Dendritic cell treated with granulocyte-macrophage colony-stimulating factor and Interleukin-4, amounts not matched to agents 40 ng/mL and 50 ng/mL, for 4 days (primary cell): Measurements from ENCODE around the gene HIBCH.
"Not testable (repeated sequence)": the region's sequence is repeated elsewhere in the genome, so short reads cannot be mapped to it uniquely, and the experiment has no call there.

Source experiments
- H3K27ac Mint-ChIP-seq: one replicate; pipeline ENCODE4 v1.8.0; 2022; ENCODE audit warnings: mild to moderate bottlenecking, mixed read lengths
- H3K27me3 Mint-ChIP-seq: one replicate; pipeline ENCODE4 v1.8.0; 2022; ENCODE audit warnings: mild to moderate bottlenecking, mixed read lengths
- H3K36me3 Mint-ChIP-seq: one replicate; pipeline ENCODE4 v1.8.0; 2022; ENCODE audit warnings: low read depth, mixed read lengths
- H3K4me1 Mint-ChIP-seq: one replicate; pipeline ENCODE4 v1.8.0; 2022; ENCODE audit warnings: low read depth, mixed read lengths
- H3K4me3 Mint-ChIP-seq: one replicate; pipeline ENCODE4 v1.8.0; 2022; ENCODE audit warnings: mild to moderate bottlenecking, moderate library complexity, mixed read lengths
- H3K9me3 Mint-ChIP-seq: one replicate; pipeline ENCODE4 v1.8.0; 2022; ENCODE audit warnings: mixed read lengths
- intact Hi-C: fragments of 100-400 bp; cut with micrococcal nuclease; formaldehyde crosslinking; loops from one replicate; pipeline ENCODE4 v1.15.0; 2022

Gene HIBCH

DNA sequence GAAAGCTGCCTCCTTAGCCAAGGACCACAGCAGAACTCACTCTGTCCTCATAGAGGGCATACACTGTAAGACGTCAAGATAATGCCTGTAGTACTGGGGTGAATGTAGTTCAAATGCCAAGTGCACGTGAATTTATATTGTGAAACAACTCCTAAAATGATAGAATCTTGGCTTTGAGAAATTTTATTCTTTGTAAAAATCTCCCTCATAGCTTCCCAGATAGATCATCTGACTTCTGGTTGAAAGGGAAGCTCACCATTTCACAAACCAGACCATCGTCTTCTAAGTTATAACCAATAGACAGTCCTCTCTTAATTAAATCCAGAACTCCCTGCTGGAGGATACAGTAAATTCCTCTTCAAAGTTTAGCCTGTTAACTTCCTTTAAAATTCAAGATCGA lies 146.2 kb downstream of the HIBCH start:
- Mint-ChIP-seq H3K9me3 (peaks cover 14% of the 10 kb centered on the region), H3K27me3 (no peaks in the 10 kb centered on the region), H3K4me1 (no peaks in the 10 kb centered on the region), H3K36me3 (no peaks in the 10 kb centered on the region), H3K4me3 (no peak overlapping the region), H3K27ac (no peak overlapping the region)
- intact Hi-C loops, result no loop called here

GRCh38 chr2:190170673-190171072 lies 149.0 kb downstream of the HIBCH start:
- intact Hi-C loops, result no loop called here
- Mint-ChIP-seq H3K36me3 (no peaks in the 10 kb centered on the region), H3K27me3 (no peaks in the 10 kb centered on the region), H3K4me1 (no peaks in the 10 kb centered on the region), H3K4me3 (no peak overlapping the region), H3K9me3 (peaks cover 29% of the 10 kb centered on the region), H3K27ac (no peak overlapping the region)

DNA sequence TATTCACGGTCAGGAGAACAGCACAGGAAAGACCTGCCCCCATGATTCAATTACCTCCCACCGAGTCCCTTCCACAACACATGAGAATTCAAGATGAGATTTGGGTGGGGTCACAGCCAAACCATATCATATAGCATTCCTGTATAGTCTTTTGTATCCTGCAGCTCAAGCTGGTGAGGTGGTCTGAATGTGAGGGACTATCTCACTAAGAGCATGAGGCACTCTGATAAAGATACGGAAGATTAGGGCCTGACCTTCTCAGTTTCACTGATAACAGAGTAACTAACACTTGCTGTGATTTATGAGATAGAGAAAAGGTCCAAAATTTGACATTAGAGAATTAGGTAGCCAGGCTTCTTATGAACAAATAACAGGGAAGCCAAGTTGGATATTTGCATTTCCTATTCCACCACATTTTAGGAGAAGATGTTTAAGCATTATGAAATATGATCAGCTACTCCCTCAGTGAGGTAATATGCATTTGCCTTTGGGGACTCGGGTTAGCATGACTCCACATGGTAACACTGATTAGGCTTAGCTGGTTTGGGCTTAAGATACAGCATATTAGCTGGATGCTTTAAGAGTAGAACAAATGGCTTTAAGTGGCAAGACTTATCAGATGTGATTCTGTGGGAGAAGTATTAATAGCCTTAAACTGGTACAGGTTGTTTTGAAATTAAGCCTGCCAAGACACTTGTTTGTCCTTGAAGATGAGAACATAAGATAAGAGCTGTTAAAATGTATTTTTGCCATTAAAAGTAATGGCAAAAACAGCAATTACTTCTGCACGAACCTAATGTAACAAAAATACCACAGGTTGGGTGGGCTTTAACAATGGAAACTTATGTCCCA lies 150.2 kb downstream of the HIBCH start:
- Mint-ChIP-seq H3K27me3 (no peaks in the 10 kb centered on the region), H3K27ac (no peak overlapping the region), H3K9me3 (peaks cover 31% of the 10 kb centered on the region), H3K4me1 (no peaks in the 10 kb centered on the region), H3K36me3 (no peaks in the 10 kb centered on the region), H3K4me3 (no peak overlapping the region)
- intact Hi-C loops, result no loop called here

GRCh38 chr2:190167702-190168101 lies 151.9 kb downstream of the HIBCH start:
- H3K9me3 Mint-ChIP-seq, result peaks cover 20% of the 10 kb centered on the region
- no peak overlapping the region for H3K4me3 Mint-ChIP-seq
- intact Hi-C loops, result no loop called here
- no peaks in the 10 kb centered on the region for H3K4me1 Mint-ChIP-seq
- no peaks in the 10 kb centered on the region for H3K36me3 Mint-ChIP-seq
- H3K27ac Mint-ChIP-seq, result no peak overlapping the region
- H3K27me3 Mint-ChIP-seq, result no peaks in the 10 kb centered on the region

- Mint-ChIP-seq H3K4me1 (no peaks in the 10 kb centered on the region), H3K4me3 (no peak overlapping the region), H3K9me3 (peaks cover 20% of the 10 kb centered on the region), H3K36me3 (no peaks in the 10 kb centered on the region), H3K27ac (no peak overlapping the region), H3K27me3 (no peaks in the 10 kb centered on the region)
- intact Hi-C loops, result no loop called here
Measured at GRCh38 chr2:190165491-190165890, 154.1 kb downstream of the HIBCH start.

DNA sequence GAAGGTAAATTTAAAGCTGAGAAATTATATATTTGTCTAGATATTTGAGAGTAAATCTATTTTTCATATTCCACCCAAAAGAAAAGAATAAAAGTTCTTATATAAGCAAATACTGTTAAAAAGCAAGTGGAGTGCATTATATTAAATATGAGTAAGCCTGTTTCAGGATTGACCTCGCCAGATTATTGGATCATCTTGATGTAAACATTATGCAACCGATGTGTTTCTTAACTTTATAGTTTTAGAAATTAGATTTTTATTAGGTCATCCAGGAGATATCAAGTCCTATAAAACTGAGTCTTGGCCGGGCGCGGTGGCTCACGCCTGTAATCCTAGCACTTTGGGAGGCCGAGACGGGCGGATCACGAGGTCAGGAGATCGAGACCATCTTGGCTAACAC lies 156.8 kb downstream of the HIBCH start:
- H3K27me3 Mint-ChIP-seq, result no peaks in the 10 kb centered on the region
- peaks cover 12% of the 10 kb centered on the region for H3K9me3 Mint-ChIP-seq
- H3K4me1 Mint-ChIP-seq, result no peaks in the 10 kb centered on the region
- H3K36me3 Mint-ChIP-seq, result no peaks in the 10 kb centered on the region
- no peak overlapping the region for H3K27ac Mint-ChIP-seq
- no peak overlapping the region for H3K4me3 Mint-ChIP-seq
- intact Hi-C loops, result no loop called here

GRCh38 chr2:190159453-190159852 lies 160.2 kb downstream of the HIBCH start:
- Mint-ChIP-seq H3K4me1 (no peaks in the 10 kb centered on the region), H3K27ac (no peak overlapping the region), H3K9me3 (no peaks in the 10 kb centered on the region), H3K27me3 (no peaks in the 10 kb centered on the region), H3K4me3 (no peak overlapping the region), H3K36me3 (no peaks in the 10 kb centered on the region)
- intact Hi-C loops, result no loop called here

- Mint-ChIP-seq H3K4me1 (no peaks in the 10 kb centered on the region), H3K27ac (no peak overlapping the region), H3K4me3 (no peak overlapping the region), H3K36me3 (no peaks in the 10 kb centered on the region), H3K9me3 (no peaks in the 10 kb centered on the region), H3K27me3 (no peaks in the 10 kb centered on the region)
- intact Hi-C loops, result no loop called here
Measured at GRCh38 chr2:190158798-190159434, 160.7 kb downstream of the HIBCH start.

DNA sequence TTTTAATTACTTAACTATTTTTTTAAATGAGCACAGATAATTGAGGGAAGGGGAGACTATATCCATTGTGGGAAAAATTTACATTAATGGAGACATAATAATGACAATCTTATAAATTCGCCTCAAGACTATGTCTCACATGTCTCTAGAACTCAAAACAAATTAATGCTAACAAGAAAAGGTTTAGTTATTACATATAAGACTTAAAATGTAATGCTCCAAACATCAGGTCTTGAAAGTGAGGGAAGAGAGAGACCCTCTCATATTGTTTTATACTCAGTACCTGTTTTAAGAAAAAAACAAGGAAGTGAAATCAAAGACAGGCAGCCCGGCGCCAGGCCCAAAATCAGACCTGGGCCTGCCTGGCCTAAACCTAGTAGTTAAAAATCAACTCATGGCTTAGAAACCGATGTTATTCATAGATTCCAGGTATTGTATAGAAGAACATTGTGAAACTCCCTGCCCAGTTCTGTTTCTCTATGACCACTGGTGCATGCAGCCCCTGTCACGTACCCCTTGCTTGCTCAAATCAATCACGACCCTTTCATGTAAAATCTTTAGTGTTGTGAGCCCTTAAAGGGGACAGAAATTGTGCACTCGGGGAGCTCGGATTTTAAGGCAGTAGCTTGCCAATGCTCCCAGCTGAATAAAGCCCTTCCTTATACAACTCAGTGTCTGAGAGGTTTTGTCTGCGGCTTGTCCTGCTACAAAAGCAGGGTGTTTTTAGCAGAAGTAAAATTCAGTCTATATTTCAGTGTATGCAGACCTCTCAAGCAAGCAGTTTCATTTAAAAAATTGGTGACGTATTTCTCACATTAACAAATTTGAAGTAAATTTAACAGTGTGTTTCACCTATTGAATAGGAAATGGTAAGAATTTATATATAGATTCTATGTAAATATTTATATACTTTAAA lies 161.8 kb downstream of the HIBCH start:
- intact Hi-C loops, H3K4me3 Mint-ChIP-seq: not testable (repeated sequence)

DNA sequence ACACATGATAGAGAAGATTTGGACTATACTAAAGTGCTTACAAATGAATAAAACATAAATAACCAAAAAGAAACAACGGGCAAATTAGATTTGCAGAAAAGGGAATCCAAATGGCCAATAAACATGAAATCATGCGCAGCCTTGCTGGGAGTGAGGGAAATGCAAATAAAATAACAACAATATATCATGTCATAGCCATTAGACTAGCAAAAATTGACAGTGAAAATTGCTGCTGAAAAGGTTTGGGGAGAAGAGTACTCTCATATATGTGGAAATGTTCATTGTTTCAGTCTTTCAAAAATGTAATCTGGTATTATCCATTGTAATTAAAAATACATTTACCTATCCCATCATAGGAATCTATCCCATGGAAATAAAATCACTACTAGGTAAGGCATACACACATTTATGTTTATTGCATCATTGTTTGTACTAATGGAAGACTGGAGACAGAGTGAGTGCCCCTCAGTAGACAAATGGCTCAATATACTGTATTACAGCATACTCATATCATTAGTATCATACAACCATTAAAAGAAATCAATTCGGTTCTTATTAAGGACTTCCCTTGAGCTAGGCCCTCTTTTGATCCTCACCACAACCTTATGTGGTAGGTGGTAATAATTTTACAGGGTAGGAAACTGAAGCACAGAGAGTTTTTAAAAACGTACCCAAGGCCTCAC lies 163.0 kb downstream of the HIBCH start:
- Mint-ChIP-seq H3K36me3 (no peaks in the 10 kb centered on the region), H3K27me3 (no peaks in the 10 kb centered on the region), H3K9me3 (no peaks in the 10 kb centered on the region), H3K4me3 (no peak overlapping the region), H3K27ac (no peak overlapping the region), H3K4me1 (no peaks in the 10 kb centered on the region)
- intact Hi-C loops, result no loop called here

More for the DNA sequence above, 161.8 kb downstream of the HIBCH start:
- H3K9me3 Mint-ChIP-seq, H3K4me1 Mint-ChIP-seq, H3K27me3 Mint-ChIP-seq, H3K36me3 Mint-ChIP-seq, H3K27ac Mint-ChIP-seq: not testable (repeated sequence)
